Germinal center (tissue), 1 donor: ENCODE data around the gene GJB5.

Source experiments
- DNase-seq: peaks from one replicate; pipeline ENCODE4 v3.0.0; 2012; ENCODE audit warnings: mixed read lengths, low spot score

The GJB5 gene

DNA sequence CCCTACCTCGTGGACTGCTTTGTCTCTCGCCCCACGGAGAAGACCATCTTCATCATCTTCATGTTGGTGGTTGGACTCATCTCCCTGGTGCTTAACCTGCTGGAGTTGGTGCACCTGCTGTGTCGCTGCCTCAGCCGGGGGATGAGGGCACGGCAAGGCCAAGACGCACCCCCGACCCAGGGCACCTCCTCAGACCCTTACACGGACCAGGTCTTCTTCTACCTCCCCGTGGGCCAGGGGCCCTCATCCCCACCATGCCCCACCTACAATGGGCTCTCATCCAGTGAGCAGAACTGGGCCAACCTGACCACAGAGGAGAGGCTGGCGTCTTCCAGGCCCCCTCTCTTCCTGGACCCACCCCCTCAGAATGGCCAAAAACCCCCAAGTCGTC is 39.9 kb downstream of the GJB5 start:
- DNase-seq: no peak

DNA sequence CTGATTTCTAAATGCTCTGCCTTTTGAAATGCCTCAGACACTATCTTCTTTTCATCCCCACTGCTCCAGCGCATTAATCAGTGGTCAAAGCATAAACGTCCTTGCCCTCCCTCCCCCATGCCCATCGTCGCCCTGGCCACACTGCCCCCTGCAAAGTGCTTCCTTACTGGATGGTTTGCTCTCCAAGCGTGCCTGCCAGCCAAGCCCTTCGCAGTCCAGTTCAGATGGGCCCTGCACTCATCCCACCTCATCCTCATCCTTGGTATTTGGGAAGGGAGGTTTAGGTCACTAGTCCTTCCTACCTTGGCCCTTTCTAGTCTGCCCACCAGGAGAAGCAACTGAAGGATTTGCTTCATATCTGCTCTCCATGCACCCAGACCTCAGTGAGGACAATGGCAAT is 41.1 kb downstream of the GJB5 start:
- no peak for DNase-seq

DNA sequence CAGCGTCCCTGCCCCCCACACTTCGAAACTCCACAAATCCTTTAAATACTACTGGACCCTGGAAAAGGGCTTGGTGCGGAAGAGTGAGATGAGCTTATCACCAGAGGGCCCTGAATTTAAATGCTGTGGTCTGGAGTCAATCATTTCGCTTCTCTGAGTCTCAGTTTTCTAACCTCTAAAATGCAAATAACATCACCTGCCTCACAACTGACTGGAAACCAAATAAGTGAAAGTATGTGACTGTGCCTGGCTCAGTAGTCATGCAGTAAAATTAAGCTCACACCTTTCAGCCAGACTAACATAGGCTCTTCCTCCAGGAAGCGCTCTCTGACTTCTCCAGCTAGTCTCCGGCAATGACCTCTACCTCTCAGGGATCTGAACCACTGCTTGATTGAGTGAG is 42.1 kb downstream of the GJB5 start:
- DNase-seq: peak; percentile 35

DNA sequence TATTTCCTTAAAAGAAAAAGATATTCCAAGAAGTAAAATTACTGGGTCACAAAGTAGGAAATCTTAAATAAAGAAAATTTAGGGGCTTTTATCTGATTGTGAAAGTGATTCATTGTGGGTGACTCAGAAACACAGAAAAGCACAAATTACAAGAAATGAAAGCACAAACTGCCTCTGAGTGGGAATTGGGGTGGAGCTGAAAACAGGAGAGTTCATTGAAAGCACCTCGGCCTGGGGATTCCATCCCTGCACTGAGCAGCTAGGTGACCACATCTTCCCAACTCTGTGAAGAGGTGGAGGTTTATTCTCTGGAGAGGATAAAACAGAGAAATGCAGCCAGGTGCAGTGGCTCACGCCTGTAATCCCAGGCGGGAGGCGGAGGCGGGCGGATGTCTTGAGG is 45.4 kb downstream of the GJB5 start:
- no peak for DNase-seq

DNA sequence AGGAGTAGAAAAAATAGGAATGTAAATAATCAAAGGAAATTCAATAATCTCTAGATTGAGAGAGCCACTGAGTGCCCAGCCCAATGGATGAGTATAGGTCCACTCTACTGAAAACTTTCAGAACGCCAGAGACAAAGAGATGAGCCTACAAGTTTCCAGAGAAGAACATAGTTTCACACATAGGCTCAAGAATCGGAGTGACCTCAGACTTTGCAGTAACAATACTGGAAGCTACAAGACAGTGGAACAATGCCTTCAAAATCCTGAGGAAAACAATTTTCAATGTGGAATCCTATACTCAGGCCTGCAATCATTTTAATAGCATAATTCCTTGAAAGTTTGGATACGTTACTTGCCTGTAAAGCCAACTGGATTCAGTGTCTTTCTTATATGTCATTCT is 48.9 kb downstream of the GJB5 start:
- no peak for DNase-seq

DNA sequence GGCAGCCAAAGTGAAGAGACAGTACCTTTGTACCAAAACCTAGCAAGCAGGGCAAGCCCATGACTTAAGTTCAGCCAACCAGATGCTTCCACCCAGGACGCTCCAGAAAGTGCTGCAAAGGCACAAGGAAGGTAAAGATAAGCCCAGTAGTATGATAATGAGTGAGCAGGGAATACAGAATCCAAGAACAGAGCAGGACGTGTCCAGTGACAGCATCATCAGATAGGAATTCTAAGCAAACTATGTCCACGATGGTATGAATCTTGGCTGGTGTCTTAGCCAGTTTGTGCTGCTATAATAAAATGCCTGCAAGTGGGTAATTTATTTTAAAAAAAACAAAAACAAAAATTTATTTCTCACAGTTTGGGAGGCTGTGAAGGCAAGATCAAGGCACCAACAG is 51.5 kb downstream of the GJB5 start:
- no peak for DNase-seq
